GM10847 (cell line): Measurements from ENCODE around the gene CRIP2.

Source experiments
- POLR2A ChIP-seq: IDR thresholded peaks from 2 replicates; pipeline ENCODE4 v1.6.1; 2011; ENCODE audit not compliant: insufficient read length; ENCODE audit errors: extremely low read depth

Gene CRIP2

GRCh38 chr14:105439179-105439578 is 35.4 kb upstream of the CRIP2 start:
- TF ChIP-seq POLR2A, result no peak

- no peak for TF ChIP-seq POLR2A
Measured at GRCh38 chr14:105439710-105440553, 34.7 kb upstream of the CRIP2 start.

GRCh38 chr14:105440554-105440900 is 34.1 kb upstream of the CRIP2 start:
- no peak for TF ChIP-seq POLR2A

GRCh38 chr14:105440992-105441391 is 33.6 kb upstream of the CRIP2 start:
- TF ChIP-seq POLR2A, result no peak

GRCh38 chr14:105442125-105442524 is 32.5 kb upstream of the CRIP2 start:
- no peak for TF ChIP-seq POLR2A

- TF ChIP-seq POLR2A, result no peak
Measured at GRCh38 chr14:105442834-105443233, 31.8 kb upstream of the CRIP2 start.

- no peak for TF ChIP-seq POLR2A
Measured at GRCh38 chr14:105444859-105445258, 29.8 kb upstream of the CRIP2 start.

GRCh38 chr14:105445290-105445689 is 29.3 kb upstream of the CRIP2 start:
- TF ChIP-seq POLR2A, result no peak

- no peak for TF ChIP-seq POLR2A
Measured at GRCh38 chr14:105445901-105446845, 28.4 kb upstream of the CRIP2 start.

GRCh38 chr14:105446971-105447370 is 27.6 kb upstream of the CRIP2 start:
- no peak for TF ChIP-seq POLR2A

- TF ChIP-seq POLR2A, result no peak
Measured at GRCh38 chr14:105447651-105448640, 26.7 kb upstream of the CRIP2 start.

GRCh38 chr14:105448706-105449111 is 25.9 kb upstream of the CRIP2 start:
- TF ChIP-seq POLR2A, result no peak

- no peak for TF ChIP-seq POLR2A
Measured at GRCh38 chr14:105449276-105450122, 25.1 kb upstream of the CRIP2 start.

GRCh38 chr14:105450123-105450505 is 24.5 kb upstream of the CRIP2 start:
- no peak for TF ChIP-seq POLR2A
